HepG2 (cell line): ENCODE data around the gene TOB1. TPM values are rescaled to one million over a fixed set of nuclear protein-coding genes. Genes with fewer than 3 reads are reported as not detected.

ENCODE experiments used
- HDAC6 ChIP-seq: fragments of 200-600 bp; sonication (generic); IDR thresholded peaks from 2 replicates; pipeline ENCODE4 v1.7.0; 2017; ENCODE audit warnings: mild to moderate bottlenecking, antibody characterized with exemption, low read length, low read depth
- KDM4B ChIP-seq: sonication (generic); formaldehyde crosslinking; IDR thresholded peaks from 2 replicates; pipeline ENCODE4 v1.4.0; 2020; ENCODE audit warnings: missing genetic modification reagents
- NR2C2 ChIP-seq: sonication (generic); formaldehyde crosslinking; IDR thresholded peaks from 2 replicates; pipeline ENCODE4 v1.4.0; 2020; ENCODE audit warnings: missing genetic modification reagents, mild to moderate bottlenecking, moderate library complexity, borderline replicate concordance
- PHF20 ChIP-seq: sonication (generic); formaldehyde crosslinking; IDR thresholded peaks from 2 replicates; pipeline ENCODE4 v1.5.0; 2020; ENCODE audit warnings: mild to moderate bottlenecking, missing genetic modification reagents
- SP140L ChIP-seq: sonication (generic); formaldehyde crosslinking; IDR thresholded peaks from 2 replicates; pipeline ENCODE4 v1.4.0; 2020; ENCODE audit warnings: missing genetic modification reagents, borderline replicate concordance
- TBX2 ChIP-seq: sonication (generic); formaldehyde crosslinking; IDR thresholded peaks from 2 replicates; pipeline ENCODE4 v1.5.0; 2020; ENCODE audit warnings: missing genetic modification reagents, mild to moderate bottlenecking, borderline replicate concordance
- ZMYM3 ChIP-seq: sonication (generic); formaldehyde crosslinking; IDR thresholded peaks from 2 replicates; pipeline ENCODE4 v1.5.1; 2020; ENCODE audit warnings: mild to moderate bottlenecking, missing genetic modification reagents
- ZNF143 ChIP-seq: sonication (generic); formaldehyde crosslinking; IDR thresholded peaks from 2 replicates; pipeline ENCODE4 v1.4.0; 2020; ENCODE audit warnings: missing genetic modification reagents
- ZNF205 ChIP-seq: IDR thresholded peaks from 2 replicates; pipeline ENCODE4 v1.6.1; 2018; ENCODE audit warnings: missing biosample characterization, missing genetic modification reagents
- ZNF737 ChIP-seq: sonication (generic); formaldehyde crosslinking; IDR thresholded peaks from 2 replicates; pipeline ENCODE4 v1.5.0; 2020; ENCODE audit warnings: missing genetic modification reagents, mild to moderate bottlenecking, borderline replicate concordance
- ZSCAN29 ChIP-seq: sonication (generic); formaldehyde crosslinking; conservative IDR thresholded peaks from 2 replicates; pipeline ENCODE4 v1.4.0; 2020; ENCODE audit warnings: mild to moderate bottlenecking, missing genetic modification reagents
- ZSCAN9 ChIP-seq: IDR thresholded peaks from 2 replicates; pipeline ENCODE4 v1.6.1; 2016; ENCODE audit warnings: borderline replicate concordance
- polyA plus RNA-seq, 8 experiments: library from polyadenylated mRNA; depleted of rRNA in 3 of 8; stranded (reverse) in 7 of 8; unstranded in 1 of 8; fragments of >200 nt; fragmentation: Illumina TruSeq in 4 of 8; extraction: Trizol in 4 of 8; gene quantifications; 2 replicates each; pipeline versions ENCODE4 v1.2.1 to v1.2.3, GENCODE V29; 2011 to 2016; ENCODE audit warnings: low read depth in 4 of 8, missing spikeins in 1 of 8, mixed read lengths in 1 of 8; ENCODE audit not compliant: insufficient read depth in 1 of 8
- total RNA-seq, 5 experiments: library from RNA; depleted of rRNA; stranded (reverse); fragments of >200 nt; fragmentation: Illumina TruSeq; extraction: Trizol; gene quantifications; 2 replicates each; pipeline ENCODE4 v1.2.3, GENCODE V29; 2016; ENCODE audit warnings: low read depth in 1 of 5
- TF ChIP-seq, protein P1 (sequence below): sonication (generic); formaldehyde crosslinking; IDR thresholded peaks from 2 replicates; pipeline ENCODE4 v1.9.0; 2021; ENCODE audit warnings: missing genetic modification reagents, borderline replicate concordance
- TF ChIP-seq, protein P2 (sequence below): sonication (generic); formaldehyde crosslinking; IDR thresholded peaks from 2 replicates; pipeline ENCODE4 v1.4.0; 2020; ENCODE audit warnings: missing genetic modification reagents
- TF ChIP-seq, protein P3 (sequence below): sonication (generic); formaldehyde crosslinking; conservative IDR thresholded peaks from 2 replicates; pipeline ENCODE4 v1.4.0; 2020; ENCODE audit warnings: mild to moderate bottlenecking, missing genetic modification reagents, moderate library complexity
- TF ChIP-seq, protein P4 (sequence below): sonication (generic); formaldehyde crosslinking; IDR thresholded peaks from 2 replicates; pipeline ENCODE4 v1.5.0; 2020; ENCODE audit warnings: missing genetic modification reagents

Gene TOB1
- total and polyA plus RNA-seq, 2 of the 13 experiments (the other 11 are each of a cell fraction or from before 2014, with no cell fraction given), result 21.9 to 57.7 TPM

DNA sequence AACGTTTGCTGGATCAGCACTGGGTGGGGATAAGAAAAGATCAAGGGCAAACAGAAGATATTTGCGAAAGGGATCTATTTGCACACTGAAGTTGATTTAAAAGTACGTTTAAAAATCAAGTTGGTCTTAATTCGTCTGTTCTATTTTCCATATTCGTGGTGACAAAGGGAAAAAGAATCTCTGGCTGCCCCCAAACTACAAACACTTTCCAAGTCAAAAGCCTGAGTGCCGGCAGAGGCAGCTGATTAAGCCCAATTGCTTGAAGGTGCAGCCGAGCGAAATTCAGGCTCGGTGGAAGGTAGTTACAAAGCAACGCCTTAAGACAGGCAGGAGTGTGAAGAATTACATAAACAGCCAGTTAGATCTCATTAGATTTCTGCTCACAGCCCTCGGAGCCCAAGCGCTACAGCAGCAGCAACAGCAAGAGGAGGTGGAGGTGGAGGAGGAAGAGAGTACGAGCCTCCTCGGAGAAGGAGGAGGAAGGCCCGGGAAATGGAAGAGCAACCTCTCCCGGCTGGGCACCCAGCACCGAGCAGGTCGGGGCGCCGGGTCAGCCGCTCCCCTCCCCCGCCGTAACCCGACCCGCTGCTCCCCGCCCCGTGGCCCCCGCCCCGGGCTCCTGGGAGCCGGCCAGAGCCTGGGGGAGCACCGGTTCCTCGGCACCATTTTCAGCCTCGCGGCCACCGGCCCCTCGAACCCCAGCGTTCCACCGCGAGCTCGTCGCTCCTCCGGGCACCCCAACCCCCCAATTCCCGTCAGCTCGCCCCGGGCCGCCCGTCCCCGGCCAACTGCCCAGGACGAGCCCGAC, 890 bp downstream of the TOB1 start (continued):
- TF ChIP-seq, protein P1, sequence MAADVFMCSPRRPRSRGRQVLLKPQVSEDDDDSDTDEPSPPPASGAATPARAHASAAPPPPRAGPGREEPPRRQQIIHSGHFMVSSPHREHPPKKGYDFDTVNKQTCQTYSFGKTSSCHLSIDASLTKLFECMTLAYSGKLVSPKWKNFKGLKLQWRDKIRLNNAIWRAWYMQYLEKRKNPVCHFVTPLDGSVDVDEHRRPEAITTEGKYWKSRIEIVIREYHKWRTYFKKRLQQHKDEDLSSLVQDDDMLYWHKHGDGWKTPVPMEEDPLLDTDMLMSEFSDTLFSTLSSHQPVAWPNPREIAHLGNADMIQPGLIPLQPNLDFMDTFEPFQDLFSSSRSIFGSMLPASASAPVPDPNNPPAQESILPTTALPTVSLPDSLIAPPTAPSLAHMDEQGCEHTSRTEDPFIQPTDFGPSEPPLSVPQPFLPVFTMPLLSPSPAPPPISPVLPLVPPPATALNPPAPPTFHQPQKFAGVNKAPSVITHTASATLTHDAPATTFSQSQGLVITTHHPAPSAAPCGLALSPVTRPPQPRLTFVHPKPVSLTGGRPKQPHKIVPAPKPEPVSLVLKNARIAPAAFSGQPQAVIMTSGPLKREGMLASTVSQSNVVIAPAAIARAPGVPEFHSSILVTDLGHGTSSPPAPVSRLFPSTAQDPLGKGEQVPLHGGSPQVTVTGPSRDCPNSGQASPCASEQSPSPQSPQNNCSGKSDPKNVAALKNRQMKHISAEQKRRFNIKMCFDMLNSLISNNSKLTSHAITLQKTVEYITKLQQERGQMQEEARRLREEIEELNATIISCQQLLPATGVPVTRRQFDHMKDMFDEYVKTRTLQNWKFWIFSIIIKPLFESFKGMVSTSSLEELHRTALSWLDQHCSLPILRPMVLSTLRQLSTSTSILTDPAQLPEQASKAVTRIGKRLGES (CRISPR knock-in tag), result 0 out of 2 replicates have a peak, but pooled peaks have one; percentile 28
- TF ChIP-seq PHF20 (CRISPR knock-in tag) (no peak), ZSCAN29 (0 out of 2 replicates have a peak, but pooled peaks have one; percentile 35), ZNF205 (CRISPR knock-in tag) (peak; percentile 93), NR2C2 (CRISPR knock-in tag) (no peak; the same call in 1 of the 2 replicates), SP140L (CRISPR knock-in tag) (0 out of 2 replicates have a peak, but pooled peaks have one; percentile 18), ZSCAN9 (CRISPR knock-in tag) (0 out of 2 replicates have a peak, but pooled peaks have one; percentile 21), ZNF737 (CRISPR knock-in tag) (no peak), HDAC6 (no peak), KDM4B (CRISPR knock-in tag) (no peak), TBX2 (CRISPR knock-in tag) (peak; percentile 52; the same call in 1 of the 2 replicates), ZMYM3 (CRISPR knock-in tag) (0 out of 2 replicates have a peak, but pooled peaks have one; percentile 22), ZNF143 (CRISPR knock-in tag) (no peak)
- TF ChIP-seq, protein P2, sequence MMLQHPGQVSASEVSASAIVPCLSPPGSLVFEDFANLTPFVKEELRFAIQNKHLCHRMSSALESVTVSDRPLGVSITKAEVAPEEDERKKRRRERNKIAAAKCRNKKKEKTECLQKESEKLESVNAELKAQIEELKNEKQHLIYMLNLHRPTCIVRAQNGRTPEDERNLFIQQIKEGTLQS (CRISPR knock-in tag), result no peak
- TF ChIP-seq, protein P3, sequence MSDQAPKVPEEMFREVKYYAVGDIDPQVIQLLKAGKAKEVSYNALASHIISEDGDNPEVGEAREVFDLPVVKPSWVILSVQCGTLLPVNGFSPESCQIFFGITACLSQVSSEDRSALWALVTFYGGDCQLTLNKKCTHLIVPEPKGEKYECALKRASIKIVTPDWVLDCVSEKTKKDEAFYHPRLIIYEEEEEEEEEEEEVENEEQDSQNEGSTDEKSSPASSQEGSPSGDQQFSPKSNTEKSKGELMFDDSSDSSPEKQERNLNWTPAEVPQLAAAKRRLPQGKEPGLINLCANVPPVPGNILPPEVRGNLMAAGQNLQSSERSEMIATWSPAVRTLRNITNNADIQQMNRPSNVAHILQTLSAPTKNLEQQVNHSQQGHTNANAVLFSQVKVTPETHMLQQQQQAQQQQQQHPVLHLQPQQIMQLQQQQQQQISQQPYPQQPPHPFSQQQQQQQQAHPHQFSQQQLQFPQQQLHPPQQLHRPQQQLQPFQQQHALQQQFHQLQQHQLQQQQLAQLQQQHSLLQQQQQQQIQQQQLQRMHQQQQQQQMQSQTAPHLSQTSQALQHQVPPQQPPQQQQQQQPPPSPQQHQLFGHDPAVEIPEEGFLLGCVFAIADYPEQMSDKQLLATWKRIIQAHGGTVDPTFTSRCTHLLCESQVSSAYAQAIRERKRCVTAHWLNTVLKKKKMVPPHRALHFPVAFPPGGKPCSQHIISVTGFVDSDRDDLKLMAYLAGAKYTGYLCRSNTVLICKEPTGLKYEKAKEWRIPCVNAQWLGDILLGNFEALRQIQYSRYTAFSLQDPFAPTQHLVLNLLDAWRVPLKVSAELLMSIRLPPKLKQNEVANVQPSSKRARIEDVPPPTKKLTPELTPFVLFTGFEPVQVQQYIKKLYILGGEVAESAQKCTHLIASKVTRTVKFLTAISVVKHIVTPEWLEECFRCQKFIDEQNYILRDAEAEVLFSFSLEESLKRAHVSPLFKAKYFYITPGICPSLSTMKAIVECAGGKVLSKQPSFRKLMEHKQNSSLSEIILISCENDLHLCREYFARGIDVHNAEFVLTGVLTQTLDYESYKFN (CRISPR knock-in tag), result no peak; the same call in none of the 2 replicates
- TF ChIP-seq, protein P4, sequence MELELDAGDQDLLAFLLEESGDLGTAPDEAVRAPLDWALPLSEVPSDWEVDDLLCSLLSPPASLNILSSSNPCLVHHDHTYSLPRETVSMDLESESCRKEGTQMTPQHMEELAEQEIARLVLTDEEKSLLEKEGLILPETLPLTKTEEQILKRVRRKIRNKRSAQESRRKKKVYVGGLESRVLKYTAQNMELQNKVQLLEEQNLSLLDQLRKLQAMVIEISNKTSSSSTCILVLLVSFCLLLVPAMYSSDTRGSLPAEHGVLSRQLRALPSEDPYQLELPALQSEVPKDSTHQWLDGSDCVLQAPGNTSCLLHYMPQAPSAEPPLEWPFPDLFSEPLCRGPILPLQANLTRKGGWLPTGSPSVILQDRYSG (CRISPR knock-in tag), result no peak
